PFSK-1 (cell line): ENCODE measurements around the gene MYBPC1.

ENCODE experiments used
- FOXP2 ChIP-seq: optimal IDR thresholded peaks from 2 replicates; pipeline ENCODE3; 2011; ENCODE audit warnings: borderline replicate concordance, control low read depth, inconsistent platforms; ENCODE audit not compliant: insufficient read depth; ENCODE audit errors: extremely low read length, extremely low read depth
- POLR2AphosphoS5 ChIP-seq: IDR thresholded peaks from 2 replicates; pipeline ENCODE4 v1.6.1; 2012; ENCODE audit warnings: low read depth, mild to moderate bottlenecking, control low read depth, low read length, moderate library complexity
- REST ChIP-seq, 2 experiments: IDR thresholded peaks; 2 replicates each; pipeline versions ENCODE4 v1.6.1 to v1.8.0; 2011 to 2012; ENCODE audit warnings: low read depth in 2 of 2, low read length in 2 of 2, control low read depth in 1 of 2, inconsistent platforms in 1 of 2, mild to moderate bottlenecking in 1 of 2, moderate library complexity in 1 of 2; ENCODE audit not compliant: insufficient read depth in 1 of 2
- SIN3A ChIP-seq: IDR thresholded peaks from 2 replicates; pipeline ENCODE4 v1.6.1; 2012; ENCODE audit warnings: mild to moderate bottlenecking, low read length, moderate library complexity, borderline replicate concordance; ENCODE audit not compliant: insufficient read depth
- TAF1 ChIP-seq: IDR thresholded peaks from 2 replicates; pipeline ENCODE4 v1.6.1; 2012; ENCODE audit warnings: low read length, control low read depth, borderline replicate concordance; ENCODE audit not compliant: insufficient read depth

MYBPC1 gene

GRCh38 chr12:101608301-101609133 lies 13.7 kb downstream of the MYBPC1 start:
- TF ChIP-seq FOXP2 (no peak), POLR2AphosphoS5 (no peak), TAF1 (no peak), REST (IDR thresholded peaks at IDR 0.05; ENCODE audit: insufficient read depth in 1 of 2, low read depth in 2 of 2, low read length in 2 of 2) (no peak), SIN3A (no peak)

GRCh38 chr12:101609198-101609597 lies 14.4 kb downstream of the MYBPC1 start:
- TF ChIP-seq POLR2AphosphoS5 (no peak), TAF1 (no peak), SIN3A (no peak), REST (IDR thresholded peaks at IDR 0.05; ENCODE audit: insufficient read depth in 1 of 2, low read depth in 2 of 2, low read length in 2 of 2) (no peak), FOXP2 (no peak)

GRCh38 chr12:101612160-101612916 lies 17.6 kb downstream of the MYBPC1 start:
- TF ChIP-seq TAF1, result no peak
- TF ChIP-seq REST (IDR thresholded peaks at IDR 0.05; ENCODE audit: insufficient read depth in 1 of 2, low read depth in 2 of 2, low read length in 2 of 2), result no peak
- no peak for TF ChIP-seq SIN3A
- no peak for TF ChIP-seq FOXP2
- TF ChIP-seq POLR2AphosphoS5, result no peak

GRCh38 chr12:101616027-101616494 lies 21.3 kb downstream of the MYBPC1 start:
- TF ChIP-seq SIN3A (no peak), FOXP2 (no peak), POLR2AphosphoS5 (no peak), REST (IDR thresholded peaks at IDR 0.05; ENCODE audit: insufficient read depth in 1 of 2, low read depth in 2 of 2, low read length in 2 of 2) (no peak), TAF1 (no peak)
